Osteoblast (primary cell): ENCODE data around the gene SNRNP25. TPM values are rescaled to one million over a fixed set of nuclear protein-coding genes. Genes with fewer than 3 reads are reported as not detected.
"Not testable (repeated sequence)": the region's sequence is repeated elsewhere in the genome, so short reads cannot be mapped to it uniquely, and the experiment has no call there.

ENCODE experiments used
- DNase-seq: peaks from one replicate; pipeline ENCODE4 v3.0.0; 2011; ENCODE audit warnings: low spot score, mixed read lengths; ENCODE audit not compliant: insufficient read length; ENCODE audit errors: missing footprints
- H2AFZ ChIP-seq: 2 replicates; pipeline ENCODE4 v1.6.0; 2011; ENCODE audit warnings: mild to moderate bottlenecking, low read length
- H3K27ac ChIP-seq: 2 replicates; pipeline ENCODE4 v1.5.1; 2011; ENCODE audit warnings: mild to moderate bottlenecking, low read depth, low read length, moderate library complexity
- H3K27me3 ChIP-seq: 2 replicates; pipeline ENCODE4 v1.6.0; 2012; ENCODE audit warnings: mild to moderate bottlenecking, control low read depth, inconsistent platforms, low read length, moderate library complexity; ENCODE audit not compliant: insufficient read depth
- H3K36me3 ChIP-seq: 2 replicates; pipeline ENCODE4 v1.5.1; 2011; ENCODE audit warnings: mild to moderate bottlenecking, low read length, control low read depth, moderate library complexity; ENCODE audit not compliant: insufficient read depth
- H3K4me1 ChIP-seq: 2 replicates; pipeline ENCODE4 v1.5.1; 2011; ENCODE audit warnings: mild to moderate bottlenecking, low read length, control low read depth, moderate library complexity; ENCODE audit not compliant: insufficient read depth
- H3K4me2 ChIP-seq: 2 replicates; pipeline ENCODE4 v1.6.0; 2011; ENCODE audit warnings: mild to moderate bottlenecking, low read length; ENCODE audit not compliant: insufficient read depth
- H3K4me3 ChIP-seq: fragments of 200-600 bp; sonication (generic); 3 replicates; pipeline ENCODE4 v1.5.1; 2012; ENCODE audit warnings: mild to moderate bottlenecking, low read length, inconsistent platforms; ENCODE audit not compliant: insufficient read depth
- H3K79me2 ChIP-seq: 2 replicates; pipeline ENCODE4 v1.6.0; 2012; ENCODE audit warnings: mild to moderate bottlenecking, low read length, control low read depth, inconsistent platforms; ENCODE audit not compliant: insufficient read depth
- H3K9me3 ChIP-seq: 2 replicates; pipeline ENCODE4 v1.5.1; 2011; ENCODE audit warnings: low read depth, low read length, control low read depth
- H4K20me1 ChIP-seq: 2 replicates; pipeline ENCODE4 v1.6.0; 2012; ENCODE audit warnings: mild to moderate bottlenecking, low read length, control low read depth; ENCODE audit not compliant: insufficient read depth
- total RNA-seq: library from RNA; depleted of rRNA; stranded (reverse); fragments of >200 nt; gene quantifications from 2 replicates; pipeline ENCODE4 v1.2.3, GENCODE V29; 2012
- TF ChIP-seq, protein P1 (sequence below): IDR thresholded peaks from 2 replicates; pipeline ENCODE4 v1.5.1; 2011; ENCODE audit warnings: mild to moderate bottlenecking, low read depth, low read length, moderate library complexity; ENCODE audit errors: extremely low read depth

SNRNP25 gene
- total RNA-seq, 1 donor: 14.5 TPM

DNA sequence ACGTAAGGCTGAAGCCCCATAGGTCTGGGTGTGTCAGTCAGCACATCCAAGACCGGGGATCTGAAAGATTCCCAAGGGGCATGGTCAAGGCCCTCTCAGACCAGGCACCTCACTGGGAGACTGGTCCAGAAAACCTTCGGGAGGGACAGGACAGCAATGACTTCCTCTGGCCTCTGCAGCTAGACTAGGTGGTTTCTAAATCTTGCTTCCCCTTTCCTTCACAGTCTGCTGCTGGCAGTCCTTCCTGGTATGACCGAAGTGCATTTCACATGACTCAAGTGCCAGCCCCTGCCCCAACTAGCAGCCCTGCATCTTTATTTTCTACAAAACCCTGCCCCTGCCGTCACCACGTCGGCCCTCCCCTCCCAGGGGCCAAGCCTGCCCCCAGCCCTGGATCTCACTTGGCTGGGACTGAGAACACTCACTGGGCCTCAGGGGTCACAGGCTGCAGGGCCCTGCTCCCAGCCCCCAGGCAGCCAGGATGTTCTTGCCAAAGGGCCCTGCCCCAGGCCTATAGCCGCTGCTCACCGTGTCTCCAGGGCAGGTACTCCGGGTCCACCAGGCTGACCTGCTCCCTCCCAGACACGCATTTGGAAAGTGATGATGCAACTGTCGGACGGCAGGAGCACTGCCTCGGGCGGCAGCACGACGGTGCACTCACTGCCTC is 18.5 kb upstream of the SNRNP25 start:
- Histone ChIP-seq H3K36me3 (no peaks in the 10 kb centered on the region), H3K79me2 (no peaks in the 10 kb centered on the region), H3K27me3 (no peaks in the 10 kb centered on the region), H3K27ac (no peak overlapping the region), H3K4me1 (no peaks in the 10 kb centered on the region), H2AFZ (no peak overlapping the region), H4K20me1 (no peaks in the 10 kb centered on the region), H3K9me3 (no peaks in the 10 kb centered on the region), H3K4me2 (no peak overlapping the region), H3K4me3 (no peak overlapping the region)
- TF ChIP-seq, protein P1, sequence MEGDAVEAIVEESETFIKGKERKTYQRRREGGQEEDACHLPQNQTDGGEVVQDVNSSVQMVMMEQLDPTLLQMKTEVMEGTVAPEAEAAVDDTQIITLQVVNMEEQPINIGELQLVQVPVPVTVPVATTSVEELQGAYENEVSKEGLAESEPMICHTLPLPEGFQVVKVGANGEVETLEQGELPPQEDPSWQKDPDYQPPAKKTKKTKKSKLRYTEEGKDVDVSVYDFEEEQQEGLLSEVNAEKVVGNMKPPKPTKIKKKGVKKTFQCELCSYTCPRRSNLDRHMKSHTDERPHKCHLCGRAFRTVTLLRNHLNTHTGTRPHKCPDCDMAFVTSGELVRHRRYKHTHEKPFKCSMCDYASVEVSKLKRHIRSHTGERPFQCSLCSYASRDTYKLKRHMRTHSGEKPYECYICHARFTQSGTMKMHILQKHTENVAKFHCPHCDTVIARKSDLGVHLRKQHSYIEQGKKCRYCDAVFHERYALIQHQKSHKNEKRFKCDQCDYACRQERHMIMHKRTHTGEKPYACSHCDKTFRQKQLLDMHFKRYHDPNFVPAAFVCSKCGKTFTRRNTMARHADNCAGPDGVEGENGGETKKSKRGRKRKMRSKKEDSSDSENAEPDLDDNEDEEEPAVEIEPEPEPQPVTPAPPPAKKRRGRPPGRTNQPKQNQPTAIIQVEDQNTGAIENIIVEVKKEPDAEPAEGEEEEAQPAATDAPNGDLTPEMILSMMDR: no peak
- no peak for DNase-seq

DNA sequence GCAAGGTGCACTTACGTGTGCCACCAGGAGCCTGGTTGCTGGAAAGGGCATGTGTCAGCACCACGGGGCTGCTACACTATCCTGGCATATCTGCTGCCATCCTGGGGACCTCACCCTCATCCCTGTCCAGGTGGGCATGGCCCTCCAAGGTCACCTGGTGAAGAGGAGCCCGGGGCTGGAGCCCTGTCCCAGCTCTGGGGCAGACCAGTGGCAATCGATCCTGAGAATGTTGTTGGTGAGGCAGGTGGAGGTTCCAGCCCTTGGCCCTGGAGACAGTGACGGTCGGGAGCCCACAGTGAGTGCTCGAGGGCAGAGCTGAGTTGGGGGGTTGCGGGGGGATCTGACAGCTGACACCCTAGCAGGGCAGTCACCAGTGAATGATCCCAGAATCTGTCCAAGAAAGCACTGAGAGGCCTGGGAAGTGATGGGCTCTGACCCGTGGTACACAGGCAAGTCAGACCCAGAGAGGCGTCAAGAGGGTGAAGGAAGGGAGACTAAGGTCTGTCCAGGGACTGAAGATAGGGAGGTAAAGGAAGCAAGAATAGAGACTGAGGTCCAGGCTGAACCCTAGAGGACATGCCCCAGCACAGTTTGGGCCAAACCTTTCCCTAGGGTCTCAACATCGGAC is 17.8 kb upstream of the SNRNP25 start:
- Histone ChIP-seq H3K79me2 (no peaks in the 10 kb centered on the region), H3K27me3 (no peaks in the 10 kb centered on the region), H4K20me1 (no peaks in the 10 kb centered on the region), H3K36me3 (no peaks in the 10 kb centered on the region), H2AFZ (no peak overlapping the region), H3K27ac (no peak overlapping the region), H3K4me2 (no peak overlapping the region), H3K4me1 (no peaks in the 10 kb centered on the region), H3K4me3 (no peak overlapping the region), H3K9me3 (no peaks in the 10 kb centered on the region)
- TF ChIP-seq, protein P1: no peak
- peak; percentile 32 for DNase-seq

DNA sequence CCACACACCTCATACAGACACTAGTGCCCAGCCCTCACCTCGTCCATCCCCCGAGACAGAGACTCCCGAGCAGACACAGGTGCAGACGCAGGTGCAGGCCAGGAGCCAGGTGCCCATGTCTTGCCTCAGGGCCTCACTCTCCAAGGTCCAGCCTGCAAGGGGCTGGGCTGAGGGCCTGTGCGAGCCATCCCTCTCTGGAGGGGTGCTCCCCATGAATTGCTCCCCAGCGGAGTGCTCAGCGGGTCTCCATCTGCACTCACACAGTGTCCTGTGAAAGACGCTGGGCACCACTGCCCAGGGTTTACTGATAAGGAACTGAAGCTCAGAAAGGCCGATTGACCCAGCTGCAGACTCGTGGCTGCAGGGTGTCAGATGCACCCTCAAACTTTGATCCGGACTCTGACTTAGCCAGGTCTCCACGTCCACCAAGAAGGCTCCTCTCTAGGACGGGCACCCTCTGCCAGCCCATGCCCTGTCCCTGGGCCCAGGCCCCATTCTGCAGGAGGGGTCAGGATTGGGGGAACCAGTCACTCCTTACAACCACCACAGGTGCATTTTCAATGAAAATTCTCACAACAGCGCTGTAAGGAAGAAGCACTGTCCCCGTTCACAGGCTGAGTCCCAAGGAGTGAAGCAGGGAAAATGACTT is 17.2 kb upstream of the SNRNP25 start:
- no peaks in the 10 kb centered on the region for H3K4me1 ChIP-seq
- no peak overlapping the region for H3K4me3 ChIP-seq
- TF ChIP-seq, protein P1: no peak
- no peak overlapping the region for H3K27ac ChIP-seq
- no peak overlapping the region for H2AFZ ChIP-seq
- H3K9me3 ChIP-seq: no peaks in the 10 kb centered on the region
- H3K79me2 ChIP-seq: no peaks in the 10 kb centered on the region
- no peaks in the 10 kb centered on the region for H3K27me3 ChIP-seq
- no peaks in the 10 kb centered on the region for H3K36me3 ChIP-seq
- H3K4me2 ChIP-seq: no peak overlapping the region
- no peaks in the 10 kb centered on the region for H4K20me1 ChIP-seq
- DNase-seq: peak; percentile 25

DNA sequence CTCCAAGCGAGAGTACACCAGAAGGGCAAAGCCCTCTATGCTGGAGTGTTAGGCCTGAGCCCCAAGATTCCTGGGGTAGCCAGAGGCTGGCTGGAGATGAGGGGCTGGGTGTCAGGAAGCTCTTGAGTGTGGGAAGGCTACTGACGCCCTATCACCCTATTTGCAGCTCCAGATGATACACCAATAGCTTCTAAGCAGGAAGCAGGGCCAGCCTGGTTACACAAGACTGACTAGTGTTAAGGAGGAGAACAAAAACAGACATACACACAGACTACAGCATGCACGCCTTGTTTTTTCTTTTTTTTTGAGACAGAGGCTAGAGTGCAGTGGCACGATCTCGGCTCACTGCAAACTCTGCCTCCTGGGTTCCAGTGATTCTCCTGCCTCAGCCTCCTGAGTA is 16.1 kb upstream of the SNRNP25 start:
- Histone ChIP-seq H3K36me3 (no peaks in the 10 kb centered on the region), H3K27ac (no peak overlapping the region), H3K4me1 (no peaks in the 10 kb centered on the region), H3K27me3 (no peaks in the 10 kb centered on the region), H3K79me2 (no peaks in the 10 kb centered on the region), H3K4me3 (no peak overlapping the region), H4K20me1 (no peaks in the 10 kb centered on the region), H3K4me2 (no peak overlapping the region), H3K9me3 (no peaks in the 10 kb centered on the region), H2AFZ (no peak overlapping the region)
- DNase-seq: no peak
- TF ChIP-seq, protein P1: no peak

DNA sequence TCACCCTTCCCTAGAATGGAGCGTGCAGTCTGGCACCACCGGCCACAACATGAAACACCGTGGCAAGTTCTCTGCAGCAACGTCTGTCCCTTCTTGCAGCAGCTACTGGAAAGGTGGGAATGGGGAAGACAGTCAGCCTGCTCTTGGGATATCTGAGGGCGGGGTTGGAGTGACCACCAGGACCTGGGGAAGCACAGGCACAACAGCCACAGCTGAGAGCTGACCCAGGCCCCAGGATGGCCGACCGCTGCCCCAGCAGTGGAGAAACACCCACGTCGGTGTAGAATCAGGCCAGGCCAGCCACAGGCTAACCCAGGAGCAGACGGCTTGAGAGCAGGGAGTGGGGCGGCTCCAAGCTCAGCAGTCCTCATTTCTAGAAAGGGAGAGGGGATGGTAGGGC is 15.4 kb upstream of the SNRNP25 start:
- not testable (repeated sequence) for H2AFZ ChIP-seq, H3K4me2 ChIP-seq, H3K9me3 ChIP-seq, H3K27ac ChIP-seq, H3K27me3 ChIP-seq, H3K79me2 ChIP-seq, H3K4me1 ChIP-seq, H3K4me3 ChIP-seq, H4K20me1 ChIP-seq, DNase-seq, H3K36me3 ChIP-seq
